DMS53 (cell line): ENCODE data around the gene PHF8.
A peak's percentile ranks its signal among the peaks of the same experiment; 100 is the strongest.

Experiments used
- DNase-seq: peaks from one replicate; lab custom pipeline; 2025; lab: John Stamatoyannopoulos, UW

PHF8 gene

DNA sequence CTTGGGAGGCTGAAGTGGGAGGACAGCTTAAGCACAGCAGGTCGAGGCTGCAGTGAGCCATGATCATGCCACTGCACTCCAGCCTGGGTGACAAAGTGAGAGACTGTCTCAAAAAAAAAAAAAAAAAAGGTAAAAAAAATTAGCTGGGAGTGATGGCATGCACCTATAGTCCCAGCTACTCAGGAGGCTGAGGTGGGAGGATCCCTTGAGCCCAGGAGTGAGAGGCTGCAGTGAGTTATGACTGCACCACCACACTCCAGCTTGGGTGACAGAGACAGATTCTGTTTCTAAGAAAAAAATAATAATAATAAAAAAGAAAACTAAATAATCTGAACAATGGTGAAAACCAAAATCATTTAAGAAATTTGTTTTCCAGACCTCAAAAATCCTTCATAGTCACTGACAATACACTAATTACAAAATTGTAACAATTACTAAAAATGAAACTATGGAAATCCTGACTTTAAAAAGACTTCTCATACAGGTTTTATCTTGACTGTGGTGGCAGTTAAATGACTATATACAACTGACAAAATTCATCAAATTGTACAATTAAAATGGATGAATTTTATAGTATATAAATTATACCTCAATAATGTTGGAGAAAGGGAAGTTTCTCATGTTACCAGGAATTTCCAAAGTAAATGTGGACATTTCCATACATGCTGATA, 31.3 kb downstream of the PHF8 start:
- DNase-seq = no peak

DNA sequence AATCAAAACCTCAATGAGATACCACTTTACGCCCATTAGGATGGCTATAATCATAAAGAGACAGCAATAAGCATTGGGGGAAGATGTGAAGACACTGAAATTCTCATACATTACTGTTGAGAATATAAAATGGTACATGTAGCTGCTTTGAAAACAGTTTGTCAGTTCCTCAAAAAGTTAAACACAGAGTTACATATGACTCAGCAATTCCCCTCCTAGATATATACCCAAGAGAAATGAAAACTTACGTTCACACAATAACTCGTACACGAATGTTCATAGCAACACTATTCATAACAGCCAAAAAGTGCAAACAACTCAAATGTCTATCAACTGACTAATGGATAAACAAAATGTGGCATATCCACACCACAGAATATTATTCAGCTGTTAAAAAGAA, 36.6 kb downstream of the PHF8 start:
- DNase-seq = no peak

DNA sequence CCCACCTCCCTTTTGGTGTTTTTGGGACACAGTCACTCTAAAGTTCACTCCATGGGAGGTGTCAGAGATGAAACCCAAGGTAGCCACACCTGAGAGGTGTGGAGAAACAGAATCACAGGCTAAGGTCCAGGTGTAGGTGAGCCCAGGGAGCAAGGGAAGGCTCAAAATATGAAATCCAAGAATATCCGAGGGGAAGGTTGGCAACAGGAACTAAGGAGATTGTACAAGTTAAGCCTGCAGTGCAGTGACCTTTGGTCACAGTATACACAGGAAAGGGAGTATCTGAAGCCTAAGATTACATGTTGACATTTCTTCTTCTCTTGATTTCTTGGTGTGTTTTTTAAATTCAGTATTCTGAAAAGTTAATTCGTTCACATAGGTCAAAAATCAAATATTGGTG, 46.5 kb downstream of the PHF8 start:
- no peak for DNase-seq

DNA sequence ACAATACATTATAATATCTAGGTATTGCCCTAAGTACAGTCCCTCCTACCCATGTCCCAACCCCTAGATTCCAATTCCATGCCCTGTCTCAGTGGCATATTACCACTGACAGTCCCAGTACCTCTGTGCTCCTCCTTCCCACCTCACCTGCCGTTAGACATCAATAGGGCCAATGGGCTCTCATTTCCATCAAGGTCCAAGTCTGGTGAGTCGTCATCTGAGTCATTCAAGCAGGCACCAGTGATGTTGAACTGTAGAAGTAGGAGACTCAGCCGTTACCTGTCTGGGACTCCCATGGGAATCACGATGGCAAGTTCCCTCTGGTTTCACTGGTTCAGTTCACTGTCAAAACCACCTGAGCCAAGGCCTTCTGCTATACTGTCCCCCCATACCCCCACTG, 51.7 kb downstream of the PHF8 start:
- DNase-seq = peak; percentile 10

DNA sequence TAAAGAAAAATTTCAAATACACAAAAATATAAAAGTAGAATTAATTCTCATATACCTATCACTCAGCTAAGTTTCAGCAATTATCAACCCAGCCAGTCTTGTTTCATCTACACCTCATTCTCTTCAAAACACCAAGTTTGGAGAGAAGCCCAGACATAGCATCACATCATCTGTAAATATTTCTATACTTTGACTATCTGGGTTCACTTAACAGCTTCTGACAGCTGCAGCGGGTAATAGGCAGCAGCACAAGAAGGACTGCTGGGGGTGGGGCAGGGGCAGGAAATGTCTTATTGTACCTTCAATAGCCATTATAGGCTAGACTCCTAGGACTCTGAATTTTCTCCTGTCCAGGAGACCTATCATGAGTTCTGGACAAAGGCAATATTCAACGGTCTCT, 54.1 kb downstream of the PHF8 start:
- DNase-seq = no peak

DNA sequence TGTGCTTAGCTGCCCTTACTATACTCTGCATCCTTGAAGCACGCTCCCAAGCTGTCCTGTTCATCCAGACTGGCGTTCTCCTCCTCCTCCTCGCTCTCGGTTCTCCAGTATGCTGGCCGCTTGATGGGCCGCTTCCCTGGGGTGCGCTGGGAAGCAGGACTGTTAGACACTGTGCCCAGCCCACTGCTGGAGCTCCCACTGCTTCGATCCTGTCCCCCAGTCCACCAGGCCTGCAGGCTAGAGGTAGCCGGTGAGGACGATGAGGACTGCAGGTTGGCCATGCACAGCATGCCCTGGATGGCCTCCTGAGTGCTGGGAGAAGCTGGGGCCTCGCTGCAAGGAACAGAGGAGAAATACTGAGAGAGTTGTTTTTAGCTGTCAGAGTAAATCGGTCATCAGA, 59.4 kb downstream of the PHF8 start:
- DNase-seq = no peak

DNA sequence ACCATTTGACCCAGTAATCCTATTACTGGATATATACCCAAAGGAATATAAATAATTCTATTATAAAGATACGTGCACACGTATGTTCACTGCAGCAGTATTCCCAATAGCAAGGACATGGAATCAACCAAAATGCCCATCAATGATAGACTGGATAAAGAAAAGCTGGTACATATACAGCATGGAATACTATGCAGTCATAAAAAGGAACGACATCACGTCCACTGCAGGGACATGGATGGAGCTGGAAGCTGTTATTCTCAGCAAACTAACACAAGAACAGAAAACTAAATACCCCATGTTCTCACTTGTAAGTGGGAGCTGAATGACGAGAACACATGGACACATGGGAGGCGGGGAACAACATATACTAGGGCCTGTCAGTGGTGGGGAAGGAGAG, 69.7 kb downstream of the PHF8 start:
- DNase-seq = no peak

DNA sequence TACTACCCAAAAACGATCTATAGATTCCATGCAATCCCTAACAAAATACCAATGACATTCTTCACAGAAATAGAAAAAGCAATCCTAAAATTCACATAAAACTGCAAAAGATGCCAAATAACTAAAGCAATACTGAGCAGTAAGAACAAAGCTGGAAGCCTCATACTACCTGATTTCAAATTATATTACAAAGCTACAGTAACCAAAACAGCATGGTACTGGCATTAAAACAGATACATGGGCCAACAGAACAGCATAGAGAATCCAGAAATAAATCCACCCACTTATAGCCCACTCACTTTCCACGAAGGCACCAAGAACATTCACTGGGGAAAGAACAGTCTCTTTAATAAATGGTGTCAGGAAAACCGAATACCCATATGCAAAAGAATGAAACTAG, 74.7 kb downstream of the PHF8 start:
- no peak for DNase-seq

DNA sequence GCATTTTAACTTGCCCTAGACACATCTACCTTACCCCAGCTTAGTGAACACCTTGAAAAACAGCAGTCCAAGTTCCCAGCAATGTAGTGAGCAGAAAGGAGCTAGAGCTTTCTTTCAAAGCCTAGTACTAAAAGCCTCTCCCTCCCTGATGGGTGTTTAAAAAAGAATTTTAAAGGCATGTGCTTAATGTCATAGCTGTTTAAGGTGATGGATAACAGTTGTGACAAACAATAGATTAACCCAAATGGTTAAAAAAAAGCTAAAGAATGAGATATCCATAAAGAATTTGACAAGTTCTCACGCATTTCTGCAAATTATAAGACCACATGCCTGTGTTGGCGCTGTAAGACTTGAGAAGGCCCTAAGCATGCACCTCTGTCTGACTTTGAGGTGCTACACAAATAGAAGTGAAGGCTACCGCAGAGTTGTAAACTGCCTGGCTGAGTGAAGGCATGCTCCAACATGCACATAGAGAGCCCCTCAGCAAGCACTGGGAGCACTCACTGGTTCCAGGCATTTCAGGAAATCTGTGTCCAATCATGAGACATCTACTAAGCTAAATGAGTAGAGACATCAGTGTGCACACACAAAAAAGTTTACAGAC, 94.0 kb downstream of the PHF8 start:
- DNase-seq = no peak

DNA sequence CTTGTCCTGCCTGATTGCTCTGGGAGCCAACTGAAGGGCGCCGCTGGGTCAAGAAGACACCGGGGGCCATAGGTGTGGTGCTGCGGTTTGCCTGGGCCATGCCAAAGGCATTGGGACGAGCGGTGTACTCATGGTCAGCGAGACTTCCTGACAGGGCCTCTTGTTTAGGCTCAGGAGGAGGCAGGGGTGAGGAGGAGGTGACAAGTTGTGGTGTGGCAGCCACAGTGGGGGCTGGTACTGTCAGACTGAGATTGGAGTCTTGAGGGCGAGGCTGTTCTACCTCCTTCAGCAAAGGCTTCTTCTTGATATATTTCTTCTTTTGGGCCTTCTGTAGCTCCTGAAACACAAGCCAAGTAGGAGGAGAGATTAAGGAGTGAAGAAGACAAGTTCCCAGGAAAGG, 104.1 kb downstream of the PHF8 start:
- DNase-seq = no peak

DNA sequence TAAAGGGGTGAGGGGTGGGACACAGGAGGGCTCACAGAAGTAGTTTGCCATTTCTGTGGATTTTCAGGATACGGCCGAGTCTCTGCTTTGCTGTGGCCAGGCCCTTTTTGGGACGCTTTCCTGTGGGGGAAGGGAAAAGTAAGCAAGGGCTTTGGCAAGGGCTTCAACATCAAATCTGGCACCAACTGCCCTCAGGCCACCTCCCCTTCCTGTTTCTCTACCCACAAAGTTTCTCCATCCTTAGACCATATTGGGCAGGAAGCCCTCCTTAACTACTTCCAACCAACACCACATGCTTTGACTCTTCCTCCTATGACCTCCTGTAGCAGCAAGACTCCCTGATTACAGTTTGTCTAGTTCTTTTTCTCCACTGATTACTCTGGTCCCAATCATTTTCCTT, 105.1 kb downstream of the PHF8 start:
- no peak for DNase-seq

DNA sequence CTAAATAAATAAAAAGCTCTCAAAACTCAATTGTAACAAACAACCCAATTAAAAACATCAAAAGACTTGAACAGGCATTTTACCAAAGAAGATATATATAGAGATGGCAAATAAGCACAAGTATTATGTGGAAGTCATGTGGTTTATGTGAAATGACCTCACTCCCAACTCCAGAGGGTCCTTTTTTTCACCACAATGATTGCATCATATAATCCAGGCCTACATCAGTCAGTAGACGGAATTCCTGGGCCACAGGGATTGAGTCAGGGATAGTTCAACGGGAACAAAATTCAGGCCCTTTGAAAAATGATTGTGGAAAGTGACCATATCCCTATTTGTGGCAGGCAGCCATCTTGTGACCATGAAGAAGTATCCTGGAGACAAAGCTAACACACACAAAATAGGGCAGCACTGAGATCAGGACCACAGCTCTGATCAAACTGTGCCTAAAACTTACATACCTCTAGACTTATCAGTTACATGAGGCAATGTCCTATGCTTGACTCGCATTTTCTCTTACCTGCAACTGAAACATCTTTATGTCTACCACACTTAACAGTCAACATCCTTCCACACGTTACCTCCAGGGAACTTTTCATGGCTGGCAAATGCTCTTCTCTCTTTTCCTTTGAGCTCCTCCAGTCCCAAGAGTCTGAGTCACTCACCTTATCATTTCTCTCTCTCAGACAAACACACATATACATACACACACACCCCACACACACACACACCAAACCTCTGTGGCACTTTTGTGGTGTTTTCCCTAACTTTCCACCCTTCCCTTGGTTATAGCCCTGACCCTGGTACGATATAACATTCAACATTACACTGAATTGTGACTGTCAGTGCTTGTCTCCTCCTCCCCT, 113.5 kb downstream of the PHF8 start:
- DNase-seq = no peak

DNA sequence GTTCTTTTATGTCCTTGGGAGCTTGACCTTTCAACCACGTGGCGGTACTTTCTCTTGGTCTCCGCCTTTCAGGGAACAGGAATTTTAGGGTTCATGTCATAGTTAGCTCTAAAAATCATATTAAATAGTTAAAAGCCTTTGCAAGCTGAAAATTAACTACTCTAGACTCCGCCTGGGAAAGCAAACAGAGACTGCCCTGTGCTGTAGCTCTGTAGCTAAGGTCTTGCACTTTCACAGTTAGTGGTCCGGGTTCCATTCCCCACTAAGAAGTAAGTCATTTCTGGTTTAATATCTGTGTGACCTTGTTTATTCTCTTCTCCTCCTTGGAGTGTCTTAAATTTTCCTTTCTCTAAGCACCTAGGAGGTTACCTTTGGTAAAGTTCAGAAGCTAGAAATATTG, 118.2 kb downstream of the PHF8 start:
- no peak for DNase-seq

DNA sequence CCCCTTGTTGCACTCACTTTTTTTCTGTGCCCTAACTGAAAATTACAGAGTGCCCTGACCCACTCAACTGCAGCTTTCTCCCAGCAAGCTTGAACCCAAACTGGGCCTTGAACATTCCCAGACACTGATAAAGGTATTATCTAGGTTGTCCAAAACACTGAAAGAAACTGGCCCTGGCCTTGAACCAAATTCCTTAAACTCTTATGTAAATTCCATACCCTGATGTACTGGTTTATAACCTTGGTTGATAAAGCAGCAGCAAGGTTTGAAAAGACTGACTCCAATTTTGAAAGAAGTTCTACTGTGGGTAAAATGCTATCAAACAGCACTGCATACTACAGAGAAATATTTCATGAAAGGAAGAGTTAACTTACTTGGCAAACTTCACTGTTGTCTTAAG, 125.6 kb downstream of the PHF8 start:
- DNase-seq = no peak

DNA sequence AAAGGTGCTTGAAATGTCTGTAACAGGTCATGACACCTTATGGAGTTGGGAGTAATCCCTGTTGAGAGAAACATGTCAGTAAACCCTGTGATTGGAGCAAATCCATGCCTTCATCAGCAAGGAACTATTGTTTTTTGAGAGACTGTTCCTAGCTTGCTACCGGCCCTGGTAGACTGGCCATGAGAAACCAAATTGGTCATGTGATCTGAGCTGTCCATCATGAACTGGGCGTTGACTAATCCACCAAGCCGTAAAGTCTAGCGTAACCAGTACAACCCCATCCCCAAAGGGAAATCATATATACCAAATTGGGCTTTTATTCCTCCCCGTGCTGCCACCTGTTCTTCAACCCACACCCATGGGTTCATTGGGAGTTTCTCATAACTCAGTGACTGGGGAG, 143.7 kb downstream of the PHF8 start:
- no peak for DNase-seq

DNA sequence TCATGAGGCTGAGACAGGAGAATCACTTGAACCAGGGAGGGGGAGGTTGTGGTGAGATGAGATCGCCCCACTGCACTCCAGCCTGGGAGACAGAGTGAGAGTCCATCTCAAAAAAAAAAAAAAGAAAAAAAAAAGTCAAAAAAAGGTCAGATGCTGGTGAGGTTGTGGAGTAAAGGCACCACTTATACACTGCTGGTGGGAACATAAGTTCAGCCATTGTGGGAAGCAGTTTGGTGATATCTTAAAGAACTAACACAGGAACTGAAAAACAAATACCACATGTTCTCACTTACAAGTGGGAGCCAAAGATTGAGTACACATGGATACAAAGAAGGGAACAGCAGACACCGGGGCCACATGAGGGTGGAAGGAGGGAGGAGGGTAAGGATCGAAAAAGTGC, 149.0 kb downstream of the PHF8 start:
- DNase-seq = no peak
